ENCODE measurements around the gene INTS14.
A peak's percentile ranks its signal among the peaks of the same experiment; 100 is the strongest.

The INTS14 gene

DNA sequence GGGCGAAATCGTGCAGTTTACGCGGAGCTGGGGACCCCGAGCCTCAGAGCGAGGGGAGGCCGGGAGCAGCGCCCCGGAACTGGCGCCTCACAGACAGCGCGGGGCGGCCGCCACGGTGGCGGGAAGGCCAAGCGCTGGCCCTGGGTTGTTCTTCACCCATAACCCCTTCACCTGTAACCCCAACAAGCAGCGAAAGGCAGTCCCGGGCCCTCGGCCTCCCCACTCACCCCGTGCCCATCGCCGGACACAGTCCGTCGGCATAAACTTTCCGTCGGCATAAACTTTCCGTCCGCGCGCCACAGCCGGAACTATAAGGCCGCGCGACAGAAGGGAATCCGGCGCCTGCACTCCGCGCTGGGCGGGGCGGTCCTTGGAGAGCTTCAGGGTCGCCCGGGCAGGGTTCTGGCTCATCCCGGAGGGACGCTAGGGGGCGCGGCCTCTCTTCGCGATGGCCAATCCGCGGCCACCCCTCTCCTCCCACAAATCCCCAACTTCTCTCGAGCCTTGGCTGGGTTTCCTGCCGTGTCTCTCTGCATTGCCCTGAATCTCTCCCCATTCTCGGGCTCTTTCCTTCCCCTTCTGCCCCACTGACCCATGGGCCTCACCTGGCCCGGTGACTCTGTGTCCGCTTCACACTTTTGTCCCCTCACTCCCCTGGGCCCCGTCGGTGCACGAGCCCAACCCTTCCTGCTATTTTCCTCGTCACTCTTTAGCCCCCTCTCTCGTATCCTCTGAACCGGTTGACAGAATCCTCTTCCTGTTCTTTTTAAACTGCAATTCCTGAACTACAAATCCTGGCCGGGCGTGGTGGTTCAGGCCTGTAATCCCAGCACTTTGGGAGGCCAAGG is at the start of gene INTS14:
INTS14 (minus strand) TSS at position 261 of the 848 bp plus-strand sequence. CDS start 3,751 bp downstream, outside the sequence.
- peak within 1 kb of the TSS; percentile 95 for H3K27ac ChIP-seq
- H3K4me1 ChIP-seq: peaks cover 34% of the 10 kb centered on the region
- peak within 1 kb of the TSS; percentile 98 for H3K9ac ChIP-seq
- peak within 1 kb of the TSS; percentile 87 for H3K4me3 ChIP-seq
- 0 out of 2 replicates have a peak, but pooled peaks cover 4% of the 10 kb centered on the region for H3K36me3 ChIP-seq
- peak within 1 kb of the TSS; percentile 91 for H3K4me2 ChIP-seq
- H3K9me3 ChIP-seq: no peaks in the 10 kb centered on the region
- H3K27me3 ChIP-seq: no peaks in the 10 kb centered on the region
- TF ChIP-seq Cebpa-rat (IDR thresholded peaks at IDR 0.05): no peak
- 0 out of 2 replicates have a peak, but pooled peaks cover 6% of the 10 kb centered on the region for H4K20me1 ChIP-seq

DNA sequence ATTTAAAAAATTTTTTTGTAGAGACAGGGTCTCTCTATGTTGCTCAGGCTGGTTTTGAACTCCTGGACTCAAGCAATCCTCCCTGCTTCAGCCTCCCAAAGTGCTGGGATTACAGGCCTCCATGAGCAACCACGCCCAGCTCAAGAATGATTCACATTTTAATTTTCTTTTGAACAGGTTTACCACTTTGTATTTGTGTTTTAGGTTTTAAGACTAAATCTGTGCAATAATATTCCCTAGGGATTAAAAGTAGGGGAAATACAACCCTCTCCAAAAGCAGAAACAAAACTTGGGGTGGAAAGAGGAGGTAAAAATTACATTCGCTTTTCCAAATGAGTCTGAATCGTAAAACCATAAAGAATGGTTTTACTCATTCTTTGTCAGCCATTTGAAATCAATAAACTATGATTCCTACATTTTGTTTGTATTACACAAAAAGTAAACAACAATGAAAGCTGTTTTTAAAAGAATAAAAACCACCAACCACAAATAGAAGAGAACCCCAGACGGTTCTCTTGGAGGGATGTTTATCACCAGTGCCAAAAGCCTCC is 48.6 kb upstream of the INTS14 start:
- Histone ChIP-seq H3K4me1 (peaks cover 25% of the 10 kb centered on the region), H3K36me3 (peaks cover 41% of the 10 kb centered on the region), H3K9me3 (no peaks in the 10 kb centered on the region), H3K4me3 (no peak overlapping the region), H3K9ac (no peak overlapping the region), H3K27ac (no peak overlapping the region), H4K20me1 (no peaks in the 10 kb centered on the region), H3K4me2 (no peak overlapping the region; the same call in 1 of the 2 replicates), H3K27me3 (no peaks in the 10 kb centered on the region)
- TF ChIP-seq Cebpa-rat (IDR thresholded peaks at IDR 0.05): no peak

DNA sequence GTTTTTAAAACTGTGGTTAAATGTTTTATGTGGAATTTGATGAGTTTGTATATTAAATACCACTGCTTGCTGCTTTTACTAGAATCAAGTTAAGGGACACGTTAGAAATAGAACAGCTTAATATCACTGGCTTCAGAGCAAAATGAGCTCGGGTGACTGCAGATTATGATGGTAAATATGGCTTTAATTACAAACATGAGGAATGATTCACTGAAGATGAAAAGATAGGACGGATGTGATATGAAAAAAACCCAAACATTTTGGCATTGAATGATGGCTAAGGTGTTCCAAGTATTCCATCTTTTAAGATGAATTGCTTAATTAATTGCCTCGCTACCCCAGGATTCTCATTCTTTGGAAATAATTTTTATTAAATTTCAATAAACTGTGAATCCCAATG is 44.5 kb upstream of the INTS14 start:
- Histone ChIP-seq H4K20me1 (no peaks in the 10 kb centered on the region), H3K4me2 (no peak overlapping the region), H3K4me3 (no peak overlapping the region), H3K9me3 (no peaks in the 10 kb centered on the region), H3K27ac (no peak overlapping the region), H3K27me3 (no peaks in the 10 kb centered on the region), H3K36me3 (peaks cover 39% of the 10 kb centered on the region), H3K9ac (no peak overlapping the region), H3K4me1 (peaks cover 9% of the 10 kb centered on the region)
- no peak for TF ChIP-seq Cebpa-rat (IDR thresholded peaks at IDR 0.05)

DNA sequence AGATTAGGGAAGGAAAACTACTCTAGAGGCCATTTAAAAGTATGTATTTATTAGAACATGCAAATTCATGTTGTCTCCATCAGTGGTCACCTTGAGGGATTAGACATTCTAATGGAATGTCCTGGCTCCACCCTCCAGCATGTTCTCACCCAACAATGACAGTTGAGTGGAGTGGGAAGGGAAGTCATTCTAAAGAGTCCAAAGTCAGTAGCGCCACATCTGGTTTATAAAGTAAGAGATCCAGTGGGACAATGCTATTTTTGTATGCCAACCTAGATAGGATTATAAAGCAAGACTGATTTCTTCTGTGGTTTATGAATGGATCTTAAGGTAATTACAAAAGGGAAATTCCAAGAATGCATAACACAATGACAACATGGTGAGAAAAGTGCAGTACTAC is 44.1 kb upstream of the INTS14 start:
- no peaks in the 10 kb centered on the region for H3K27me3 ChIP-seq
- H3K4me3 ChIP-seq: no peak overlapping the region
- H3K36me3 ChIP-seq: peaks cover 36% of the 10 kb centered on the region
- H3K4me2 ChIP-seq: no peak overlapping the region
- no peak for TF ChIP-seq Cebpa-rat (IDR thresholded peaks at IDR 0.05)
- H3K9ac ChIP-seq: no peak overlapping the region
- H3K27ac ChIP-seq: no peak overlapping the region
- H3K4me1 ChIP-seq: peaks cover 7% of the 10 kb centered on the region
- no peaks in the 10 kb centered on the region for H3K9me3 ChIP-seq
- H4K20me1 ChIP-seq: no peaks in the 10 kb centered on the region

DNA sequence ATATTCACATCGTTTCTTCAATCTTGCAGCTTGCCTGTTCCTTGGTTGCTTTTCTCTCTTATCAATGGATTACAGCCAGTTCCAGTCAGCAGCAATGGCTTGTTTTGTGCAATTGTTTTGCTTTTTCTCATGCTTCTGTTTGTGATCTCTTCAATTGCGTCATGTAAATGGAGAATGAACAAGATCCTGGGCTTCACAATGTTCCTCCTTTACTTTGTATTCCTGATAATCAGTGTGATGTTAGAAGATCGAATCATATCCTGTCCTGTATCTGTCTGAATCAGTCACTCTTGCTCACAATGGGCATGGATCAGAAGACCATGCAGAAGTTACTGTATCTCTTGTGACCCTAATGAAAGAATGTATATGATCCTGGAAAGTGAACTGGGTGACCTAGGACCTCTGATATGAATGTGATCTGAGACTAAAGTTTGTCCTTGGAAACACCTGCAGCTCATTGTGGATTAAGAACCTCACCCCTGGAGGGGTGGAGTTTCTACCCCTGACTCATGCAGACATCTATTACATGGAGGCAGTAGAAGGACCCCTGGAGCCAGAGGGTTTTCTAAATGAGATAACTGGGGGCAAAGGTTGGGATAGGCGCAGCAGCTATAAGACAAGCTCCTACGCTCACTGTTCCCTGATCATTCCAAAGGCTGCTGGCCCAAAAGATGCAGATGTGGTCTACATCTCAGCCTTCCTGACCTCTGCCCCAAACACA is 43.0 kb upstream of the INTS14 start:
- H4K20me1 ChIP-seq: no peaks in the 10 kb centered on the region
- H3K9me3 ChIP-seq: no peaks in the 10 kb centered on the region
- H3K9ac ChIP-seq: no peak overlapping the region
- no peak overlapping the region for H3K4me3 ChIP-seq
- TF ChIP-seq Cebpa-rat (IDR thresholded peaks at IDR 0.05): no peak
- no peaks in the 10 kb centered on the region for H3K4me1 ChIP-seq
- no peak overlapping the region for H3K4me2 ChIP-seq
- H3K27ac ChIP-seq: no peak overlapping the region
- H3K27me3 ChIP-seq: no peaks in the 10 kb centered on the region
- peaks cover 28% of the 10 kb centered on the region for H3K36me3 ChIP-seq

DNA sequence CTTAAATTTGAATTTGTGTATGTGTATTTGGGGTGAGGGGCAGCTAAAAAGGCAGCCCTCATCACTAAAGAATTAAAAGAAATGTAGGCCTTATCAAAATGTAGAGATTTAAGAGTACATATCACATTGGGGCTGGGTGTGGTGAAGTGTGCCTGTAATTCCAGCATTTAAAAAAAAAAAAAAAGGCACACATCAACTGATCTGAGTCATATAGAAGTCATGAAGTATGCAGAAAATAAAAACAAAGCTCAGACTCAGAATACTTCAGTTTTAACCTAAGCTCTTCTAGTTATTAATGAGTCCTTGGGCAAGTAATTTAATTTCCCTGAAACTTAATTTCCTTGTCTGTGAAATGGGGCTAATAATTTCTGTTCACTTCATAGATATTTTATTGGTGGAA is 42.4 kb upstream of the INTS14 start:
- Histone ChIP-seq H3K36me3 (peaks cover 28% of the 10 kb centered on the region), H3K9me3 (no peaks in the 10 kb centered on the region), H4K20me1 (no peaks in the 10 kb centered on the region), H3K4me2 (no peak overlapping the region), H3K27ac (no peak overlapping the region), H3K4me1 (no peaks in the 10 kb centered on the region), H3K27me3 (no peaks in the 10 kb centered on the region), H3K9ac (no peak overlapping the region), H3K4me3 (no peak overlapping the region)
- TF ChIP-seq Cebpa-rat (IDR thresholded peaks at IDR 0.05): no peak

DNA sequence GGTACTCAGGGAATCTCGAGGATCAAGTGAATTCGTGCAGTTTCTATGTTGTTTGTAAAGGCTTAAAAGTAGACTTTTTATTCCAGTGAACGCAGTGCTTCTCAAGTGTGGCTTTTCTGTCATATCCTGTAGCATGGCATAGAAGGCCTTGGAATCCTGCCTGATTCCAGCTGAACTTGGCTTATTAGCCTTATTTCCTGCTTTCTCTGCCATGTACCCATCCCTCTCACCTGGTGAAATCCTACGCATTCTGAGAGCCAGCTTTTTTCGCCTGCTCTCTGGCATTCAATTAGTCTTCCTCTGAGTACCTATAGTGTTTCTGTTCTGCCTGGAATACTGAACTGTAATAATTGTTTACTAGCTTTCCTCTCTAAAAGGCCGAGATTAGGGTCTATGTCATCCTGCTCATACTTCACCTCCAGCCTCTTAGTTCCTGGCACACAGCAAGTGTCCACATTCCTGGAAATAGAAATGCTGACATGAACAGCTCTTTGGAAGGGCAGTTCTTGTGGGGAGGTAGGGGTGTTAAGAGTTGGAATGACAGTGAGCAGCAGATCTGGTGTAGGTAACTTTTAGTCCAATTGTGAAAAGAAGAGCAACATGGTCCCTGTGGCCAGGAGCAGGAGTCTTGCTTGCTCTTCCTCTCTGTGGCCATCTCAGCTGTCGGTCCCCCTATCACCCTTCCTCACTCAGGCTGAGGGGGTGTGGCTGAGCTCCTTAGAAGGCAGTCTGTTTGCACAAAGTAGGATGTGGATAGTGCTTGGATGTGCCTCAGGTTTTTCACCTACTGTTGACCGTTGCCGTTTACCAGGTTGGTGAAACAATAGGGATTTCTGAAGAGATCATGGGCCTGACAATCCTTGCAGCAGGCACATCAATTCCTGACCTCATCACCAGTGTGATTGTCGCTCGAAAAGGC is 41.2 kb upstream of the INTS14 start:
- H3K4me2 ChIP-seq: no peak overlapping the region
- peaks cover 24% of the 10 kb centered on the region for H3K36me3 ChIP-seq
- H3K4me3 ChIP-seq: no peak overlapping the region
- no peak for TF ChIP-seq Cebpa-rat (IDR thresholded peaks at IDR 0.05)
- H3K4me1 ChIP-seq: no peaks in the 10 kb centered on the region
- no peaks in the 10 kb centered on the region for H4K20me1 ChIP-seq
- no peak overlapping the region for H3K9ac ChIP-seq
- no peaks in the 10 kb centered on the region for H3K27me3 ChIP-seq
- no peak overlapping the region for H3K27ac ChIP-seq
- H3K9me3 ChIP-seq: no peaks in the 10 kb centered on the region

DNA sequence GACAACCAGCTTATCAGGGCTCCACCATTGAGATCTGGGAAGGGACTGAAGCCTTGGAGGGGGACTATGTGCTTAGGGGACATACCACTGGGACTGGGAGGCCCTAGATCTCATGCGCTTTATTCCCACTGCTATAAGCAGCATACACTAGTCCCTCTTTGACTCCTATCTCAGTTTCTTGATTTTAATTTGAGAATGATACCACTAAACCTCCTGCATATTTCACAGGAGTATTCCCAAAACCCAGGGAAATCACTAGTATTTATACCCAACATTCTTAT is 40.1 kb upstream of the INTS14 start:
- H4K20me1 ChIP-seq: no peaks in the 10 kb centered on the region
- H3K4me3 ChIP-seq: no peak overlapping the region
- no peak overlapping the region for H3K9ac ChIP-seq
- H3K27ac ChIP-seq: no peak overlapping the region
- no peaks in the 10 kb centered on the region for H3K9me3 ChIP-seq
- peaks cover 22% of the 10 kb centered on the region for H3K36me3 ChIP-seq
- H3K27me3 ChIP-seq: no peaks in the 10 kb centered on the region
- no peak overlapping the region for H3K4me2 ChIP-seq
- no peaks in the 10 kb centered on the region for H3K4me1 ChIP-seq
- no peak for TF ChIP-seq Cebpa-rat (IDR thresholded peaks at IDR 0.05)

DNA sequence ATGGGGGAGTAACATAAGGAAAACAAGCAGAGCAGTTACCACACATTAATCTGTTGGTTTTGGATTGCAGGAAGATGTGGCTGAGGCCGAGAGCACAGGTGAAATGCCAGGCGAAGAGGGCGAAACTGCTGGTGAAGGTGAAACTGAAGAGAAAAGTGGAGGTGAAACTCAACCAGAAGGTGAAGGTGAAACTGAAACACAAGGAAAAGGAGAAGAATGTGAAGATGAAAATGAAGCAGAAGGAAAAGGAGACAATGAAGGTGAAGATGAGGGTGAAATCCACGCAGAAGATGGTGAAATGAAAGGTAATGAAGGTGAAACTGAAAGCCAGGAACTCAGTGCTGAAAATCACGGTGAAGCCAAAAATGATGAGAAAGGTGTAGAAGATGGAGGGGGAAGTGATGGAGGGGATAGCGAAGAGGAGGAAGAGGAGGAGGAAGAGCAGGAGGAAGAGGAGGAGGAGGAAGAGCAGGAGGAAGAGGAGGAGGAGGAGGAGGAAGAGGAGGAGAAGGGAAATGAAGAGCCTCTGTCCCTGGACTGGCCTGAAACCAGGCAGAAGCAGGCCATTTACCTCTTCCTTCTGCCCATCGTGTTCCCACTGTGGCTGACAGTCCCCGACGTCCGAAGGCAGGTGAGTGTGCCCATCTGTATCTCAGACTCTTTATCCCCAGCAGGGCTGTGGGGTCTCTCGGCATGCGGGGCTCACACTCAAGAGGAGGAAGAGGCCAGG is 39.5 kb upstream of the INTS14 start:
- no peaks in the 10 kb centered on the region for H4K20me1 ChIP-seq
- H3K4me3 ChIP-seq: no peak overlapping the region
- H3K4me1 ChIP-seq: no peaks in the 10 kb centered on the region
- no peak overlapping the region for H3K27ac ChIP-seq
- no peak overlapping the region for H3K9ac ChIP-seq
- H3K9me3 ChIP-seq: no peaks in the 10 kb centered on the region
- no peak overlapping the region for H3K4me2 ChIP-seq
- TF ChIP-seq Cebpa-rat (IDR thresholded peaks at IDR 0.05): no peak
- H3K27me3 ChIP-seq: no peaks in the 10 kb centered on the region
- peaks cover 17% of the 10 kb centered on the region for H3K36me3 ChIP-seq
